HepG2 (cell line): ENCODE results near the gene CAPRIN1. TPM values are rescaled to one million over a fixed set of nuclear protein-coding genes. Genes with fewer than 3 reads are reported as not detected.

Source experiments
- ATF7-NPFF ChIP-seq: sonication (generic); formaldehyde crosslinking; IDR thresholded peaks from 2 replicates; pipeline ENCODE4 v1.8.1; 2023; ENCODE audit warnings: mild to moderate bottlenecking, low read depth, missing genetic modification reagents, moderate library complexity
- GTF3A ChIP-seq: sonication (generic); formaldehyde crosslinking; conservative IDR thresholded peaks from 2 replicates; pipeline ENCODE4 v1.4.0; 2020; ENCODE audit warnings: mild to moderate bottlenecking, missing genetic modification reagents
- HMG20A ChIP-seq: IDR thresholded peaks from 2 replicates; pipeline ENCODE4 v1.6.1; 2016; ENCODE audit warnings: borderline replicate concordance
- KDM5A ChIP-seq: fragments of 200-600 bp; sonication (generic); IDR thresholded peaks from 2 replicates; pipeline ENCODE4 v1.7.0; 2018; ENCODE audit warnings: antibody characterized with exemption, mild to moderate bottlenecking, low read length, borderline replicate concordance
- MAFK ChIP-seq, 2 experiments: IDR thresholded peaks in 1 of 2; conservative IDR thresholded peaks in 1 of 2; 2 replicates each; pipeline ENCODE4 v1.6.1; 2011; ENCODE audit warnings: improper control_type of control experiment in 2 of 2, low read length in 2 of 2
- MIXL1 ChIP-seq: IDR thresholded peaks from 2 replicates; pipeline ENCODE4 v1.6.1; 2016
- NCOA2 ChIP-seq: sonication (generic); formaldehyde crosslinking; IDR thresholded peaks from 2 replicates; pipeline ENCODE4 v1.8.0; 2022; ENCODE audit warnings: inconsistent platforms
- POLR2G ChIP-seq: fragments of 200-400 bp; formaldehyde crosslinking; IDR thresholded peaks from 2 replicates; pipeline ENCODE4 v1.6.1; 2018; ENCODE audit warnings: mild to moderate bottlenecking, low read depth, low read length, moderate library complexity
- SPEN ChIP-seq: sonication (generic); formaldehyde crosslinking; IDR thresholded peaks from 2 replicates; pipeline ENCODE4 v1.5.1; 2020; ENCODE audit warnings: low read depth, mild to moderate bottlenecking, missing genetic modification reagents
- TAF1 ChIP-seq: sonication (generic); formaldehyde crosslinking; IDR thresholded peaks from 2 replicates; pipeline ENCODE4 v1.4.0; 2020; ENCODE audit warnings: missing genetic modification reagents
- ZBTB1 ChIP-seq: sonication (generic); formaldehyde crosslinking; IDR thresholded peaks from 2 replicates; pipeline ENCODE4 v1.4.0; 2020; ENCODE audit warnings: missing genetic modification reagents, borderline replicate concordance
- ZBTB7B ChIP-seq: sonication (generic); formaldehyde crosslinking; IDR thresholded peaks from 2 replicates; pipeline ENCODE4 v1.4.0; 2020; ENCODE audit warnings: missing genetic modification reagents
- ZNF333 ChIP-seq: sonication (generic); formaldehyde crosslinking; IDR thresholded peaks from 2 replicates; pipeline ENCODE4 v1.4.0; 2020; ENCODE audit warnings: mild to moderate bottlenecking, missing genetic modification reagents, borderline replicate concordance
- ZNF337 ChIP-seq: sonication (generic); formaldehyde crosslinking; IDR thresholded peaks from 2 replicates; pipeline ENCODE4 v1.5.1; 2020; ENCODE audit warnings: missing genetic modification reagents, low read depth, mild to moderate bottlenecking, borderline replicate concordance
- ZNF678 ChIP-seq: sonication (generic); formaldehyde crosslinking; IDR thresholded peaks from 2 replicates; pipeline ENCODE4 v1.4.0; 2020; ENCODE audit warnings: mild to moderate bottlenecking, missing genetic modification reagents
- ZNF83 ChIP-seq: sonication (generic); formaldehyde crosslinking; IDR thresholded peaks from 2 replicates; pipeline ENCODE4 v1.4.0; 2020; ENCODE audit warnings: missing genetic modification reagents, mild to moderate bottlenecking, borderline replicate concordance
- ZSCAN29 ChIP-seq: sonication (generic); formaldehyde crosslinking; conservative IDR thresholded peaks from 2 replicates; pipeline ENCODE4 v1.4.0; 2020; ENCODE audit warnings: mild to moderate bottlenecking, missing genetic modification reagents
- polyA plus RNA-seq, 8 experiments: library from polyadenylated mRNA; depleted of rRNA in 3 of 8; stranded (reverse) in 7 of 8; unstranded in 1 of 8; fragments of >200 nt; fragmentation: Illumina TruSeq in 4 of 8; extraction: Trizol in 4 of 8; gene quantifications; 2 replicates each; pipeline versions ENCODE4 v1.2.1 to v1.2.3, GENCODE V29; 2011 to 2016; ENCODE audit warnings: low read depth in 4 of 8, missing spikeins in 1 of 8, mixed read lengths in 1 of 8; ENCODE audit not compliant: insufficient read depth in 1 of 8
- total RNA-seq, 5 experiments: library from RNA; depleted of rRNA; stranded (reverse); fragments of >200 nt; fragmentation: Illumina TruSeq; extraction: Trizol; gene quantifications; 2 replicates each; pipeline ENCODE4 v1.2.3, GENCODE V29; 2016; ENCODE audit warnings: low read depth in 1 of 5
- TF ChIP-seq, protein P1 (sequence below): sonication (generic); formaldehyde crosslinking; IDR thresholded peaks from 2 replicates; pipeline ENCODE4 v1.5.1; 2020; ENCODE audit warnings: missing genetic modification reagents, mild to moderate bottlenecking, borderline replicate concordance
- TF ChIP-seq, protein P2 (sequence below): sonication (generic); formaldehyde crosslinking; IDR thresholded peaks from 2 replicates; pipeline ENCODE4 v1.9.0; 2022; ENCODE audit warnings: missing genetic modification reagents, mild to moderate bottlenecking, borderline replicate concordance
- TF ChIP-seq, protein P3 (sequence below): sonication (generic); formaldehyde crosslinking; IDR thresholded peaks from 2 replicates; pipeline ENCODE4 v1.4.0; 2020; ENCODE audit warnings: low read depth, mild to moderate bottlenecking, missing genetic modification reagents
- TF ChIP-seq, protein P4 (sequence below): sonication (generic); formaldehyde crosslinking; IDR thresholded peaks from 2 replicates; pipeline ENCODE4 v1.4.0; 2020; ENCODE audit warnings: mild to moderate bottlenecking, missing genetic modification reagents
- TF ChIP-seq, protein P5 (sequence below), 2 experiments: fragments of 450-650 bp in 1 of 2; sonication (generic) in 1 of 2; formaldehyde crosslinking; IDR thresholded peaks; 2 replicates each; pipeline versions ENCODE4 v1.5.0 to v1.8.0; 2020 to 2022; ENCODE audit warnings: mild to moderate bottlenecking in 1 of 2, missing genetic modification reagents in 1 of 2

CAPRIN1 gene
- total and polyA plus RNA-seq, 2 of the 13 experiments (the other 11 are each of a cell fraction or from before 2014, with no cell fraction given), result 114 to 162 TPM

DNA sequence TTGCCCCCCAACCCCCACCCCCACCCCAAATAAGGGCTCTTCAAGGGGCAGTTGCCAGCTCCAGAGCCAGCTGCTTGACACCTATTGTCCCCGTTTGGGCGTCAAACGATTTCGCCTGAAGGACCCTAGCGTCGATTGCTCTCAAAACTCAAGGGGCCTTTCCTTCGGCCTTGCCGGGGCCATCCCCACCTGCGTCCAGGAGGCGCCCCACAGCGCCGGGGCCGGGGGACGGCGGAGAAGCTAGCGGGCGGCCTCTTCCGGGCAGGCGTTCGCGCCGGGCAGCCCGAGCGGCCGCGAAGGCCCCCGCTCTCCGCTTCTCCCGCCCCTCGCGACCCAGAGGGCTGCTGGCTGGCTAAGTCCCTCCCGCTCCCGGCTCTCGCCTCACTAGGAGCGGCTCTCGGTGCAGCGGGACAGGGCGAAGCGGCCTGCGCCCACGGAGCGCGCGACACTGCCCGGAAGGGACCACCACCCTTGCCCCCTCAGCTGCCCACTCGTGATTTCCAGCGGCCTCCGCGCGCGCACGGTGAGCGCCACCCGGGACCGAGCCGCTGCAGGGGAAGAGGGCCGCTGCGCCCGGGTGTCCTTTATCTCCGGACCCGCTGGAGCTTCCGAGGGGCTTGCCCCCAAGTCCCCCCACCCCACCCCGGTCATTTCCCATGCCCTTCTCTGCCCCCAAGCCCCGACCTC is at the start of gene CAPRIN1 (continued):
- TF ChIP-seq, protein P1, sequence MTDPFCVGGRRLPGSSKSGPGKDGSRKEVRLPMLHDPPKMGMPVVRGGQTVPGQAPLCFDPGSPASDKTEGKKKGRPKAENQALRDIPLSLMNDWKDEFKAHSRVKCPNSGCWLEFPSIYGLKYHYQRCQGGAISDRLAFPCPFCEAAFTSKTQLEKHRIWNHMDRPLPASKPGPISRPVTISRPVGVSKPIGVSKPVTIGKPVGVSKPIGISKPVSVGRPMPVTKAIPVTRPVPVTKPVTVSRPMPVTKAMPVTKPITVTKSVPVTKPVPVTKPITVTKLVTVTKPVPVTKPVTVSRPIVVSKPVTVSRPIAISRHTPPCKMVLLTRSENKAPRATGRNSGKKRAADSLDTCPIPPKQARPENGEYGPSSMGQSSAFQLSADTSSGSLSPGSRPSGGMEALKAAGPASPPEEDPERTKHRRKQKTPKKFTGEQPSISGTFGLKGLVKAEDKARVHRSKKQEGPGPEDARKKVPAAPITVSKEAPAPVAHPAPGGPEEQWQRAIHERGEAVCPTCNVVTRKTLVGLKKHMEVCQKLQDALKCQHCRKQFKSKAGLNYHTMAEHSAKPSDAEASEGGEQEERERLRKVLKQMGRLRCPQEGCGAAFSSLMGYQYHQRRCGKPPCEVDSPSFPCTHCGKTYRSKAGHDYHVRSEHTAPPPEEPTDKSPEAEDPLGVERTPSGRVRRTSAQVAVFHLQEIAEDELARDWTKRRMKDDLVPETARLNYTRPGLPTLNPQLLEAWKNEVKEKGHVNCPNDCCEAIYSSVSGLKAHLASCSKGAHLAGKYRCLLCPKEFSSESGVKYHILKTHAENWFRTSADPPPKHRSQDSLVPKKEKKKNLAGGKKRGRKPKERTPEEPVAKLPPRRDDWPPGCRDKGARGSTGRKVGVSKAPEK (CRISPR knock-in tag), result no peak
- TF ChIP-seq ATF7-NPFF (CRISPR knock-in tag) (0 out of 2 replicates have a peak, but pooled peaks have one; percentile 48), ZNF337 (CRISPR knock-in tag) (no peak), SPEN (CRISPR knock-in tag) (peak; percentile 76; the same call in 1 of the 2 replicates), POLR2G (peak; percentile 78), TAF1 (CRISPR knock-in tag) (peak; percentile 73), KDM5A (no peak), GTF3A (CRISPR knock-in tag) (0 out of 2 replicates have a peak, but pooled peaks have one; percentile 26), ZBTB1 (CRISPR knock-in tag) (no peak), MAFK (conservative IDR thresholded peaks at IDR 0.05 in 1 of 2, IDR thresholded peaks at IDR 0.05 in 1 of 2; ENCODE audit: low read length in 2 of 2) (no peak), HMG20A (no peak), ZBTB7B (CRISPR knock-in tag) (peak; percentile 34; the same call in 1 of the 2 replicates), ZSCAN29 (CRISPR knock-in tag) (no peak), ZNF678 (CRISPR knock-in tag) (no peak; the same call in 1 of the 2 replicates), ZNF83 (0 out of 2 replicates have a peak, but pooled peaks have one; percentile 38), ZNF333 (peak; percentile 94; the same call in 1 of the 2 replicates), MIXL1 (CRISPR knock-in tag) (no peak), NCOA2 (CRISPR knock-in tag) (no peak; the same call in 1 of the 2 replicates)
- TF ChIP-seq, protein P2, sequence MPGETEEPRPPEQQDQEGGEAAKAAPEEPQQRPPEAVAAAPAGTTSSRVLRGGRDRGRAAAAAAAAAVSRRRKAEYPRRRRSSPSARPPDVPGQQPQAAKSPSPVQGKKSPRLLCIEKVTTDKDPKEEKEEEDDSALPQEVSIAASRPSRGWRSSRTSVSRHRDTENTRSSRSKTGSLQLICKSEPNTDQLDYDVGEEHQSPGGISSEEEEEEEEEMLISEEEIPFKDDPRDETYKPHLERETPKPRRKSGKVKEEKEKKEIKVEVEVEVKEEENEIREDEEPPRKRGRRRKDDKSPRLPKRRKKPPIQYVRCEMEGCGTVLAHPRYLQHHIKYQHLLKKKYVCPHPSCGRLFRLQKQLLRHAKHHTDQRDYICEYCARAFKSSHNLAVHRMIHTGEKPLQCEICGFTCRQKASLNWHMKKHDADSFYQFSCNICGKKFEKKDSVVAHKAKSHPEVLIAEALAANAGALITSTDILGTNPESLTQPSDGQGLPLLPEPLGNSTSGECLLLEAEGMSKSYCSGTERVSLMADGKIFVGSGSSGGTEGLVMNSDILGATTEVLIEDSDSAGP, result peak; percentile 69; the same call in 1 of the 2 replicates
- TF ChIP-seq, protein P3, sequence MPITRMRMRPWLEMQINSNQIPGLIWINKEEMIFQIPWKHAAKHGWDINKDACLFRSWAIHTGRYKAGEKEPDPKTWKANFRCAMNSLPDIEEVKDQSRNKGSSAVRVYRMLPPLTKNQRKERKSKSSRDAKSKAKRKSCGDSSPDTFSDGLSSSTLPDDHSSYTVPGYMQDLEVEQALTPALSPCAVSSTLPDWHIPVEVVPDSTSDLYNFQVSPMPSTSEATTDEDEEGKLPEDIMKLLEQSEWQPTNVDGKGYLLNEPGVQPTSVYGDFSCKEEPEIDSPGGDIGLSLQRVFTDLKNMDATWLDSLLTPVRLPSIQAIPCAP, result 0 out of 2 replicates have a peak, but pooled peaks have one; percentile 74
- TF ChIP-seq, protein P4, sequence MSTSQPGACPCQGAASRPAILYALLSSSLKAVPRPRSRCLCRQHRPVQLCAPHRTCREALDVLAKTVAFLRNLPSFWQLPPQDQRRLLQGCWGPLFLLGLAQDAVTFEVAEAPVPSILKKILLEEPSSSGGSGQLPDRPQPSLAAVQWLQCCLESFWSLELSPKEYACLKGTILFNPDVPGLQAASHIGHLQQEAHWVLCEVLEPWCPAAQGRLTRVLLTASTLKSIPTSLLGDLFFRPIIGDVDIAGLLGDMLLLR, result no peak; the same call in 1 of the 2 replicates
- TF ChIP-seq, protein P5, sequence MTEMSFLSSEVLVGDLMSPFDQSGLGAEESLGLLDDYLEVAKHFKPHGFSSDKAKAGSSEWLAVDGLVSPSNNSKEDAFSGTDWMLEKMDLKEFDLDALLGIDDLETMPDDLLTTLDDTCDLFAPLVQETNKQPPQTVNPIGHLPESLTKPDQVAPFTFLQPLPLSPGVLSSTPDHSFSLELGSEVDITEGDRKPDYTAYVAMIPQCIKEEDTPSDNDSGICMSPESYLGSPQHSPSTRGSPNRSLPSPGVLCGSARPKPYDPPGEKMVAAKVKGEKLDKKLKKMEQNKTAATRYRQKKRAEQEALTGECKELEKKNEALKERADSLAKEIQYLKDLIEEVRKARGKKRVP (CRISPR knock-in tag; IDR thresholded peaks at IDR 0.05), result peak in 1 of 2 experiments; percentile 37; a peak in 2 of 4 replicates
